Measurements from ENCODE around the gene C19orf44.
"Not testable (repeated sequence)": the region's sequence is repeated elsewhere in the genome, so short reads cannot be mapped to it uniquely, and the experiment has no call there.

C19orf44 gene

DNA sequence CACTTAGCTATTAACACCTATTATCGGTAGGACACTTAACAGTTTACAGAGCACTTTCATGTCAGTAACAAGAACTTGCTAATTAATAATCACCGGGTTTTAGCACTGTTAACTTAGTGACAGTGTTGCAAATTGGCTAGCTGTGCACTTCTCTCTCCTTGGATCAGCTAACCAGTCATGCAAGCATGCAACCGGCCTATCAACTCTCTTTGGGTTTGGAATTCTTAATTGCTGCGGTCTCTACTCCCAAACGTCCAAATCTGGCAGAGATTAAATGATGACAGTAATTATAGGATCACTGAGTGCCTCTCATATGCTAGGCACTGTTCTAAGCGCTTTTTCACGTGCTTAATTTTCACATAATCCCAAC, 25.7 kb upstream of the C19orf44 start:
- no peak for DNase-seq

DNA sequence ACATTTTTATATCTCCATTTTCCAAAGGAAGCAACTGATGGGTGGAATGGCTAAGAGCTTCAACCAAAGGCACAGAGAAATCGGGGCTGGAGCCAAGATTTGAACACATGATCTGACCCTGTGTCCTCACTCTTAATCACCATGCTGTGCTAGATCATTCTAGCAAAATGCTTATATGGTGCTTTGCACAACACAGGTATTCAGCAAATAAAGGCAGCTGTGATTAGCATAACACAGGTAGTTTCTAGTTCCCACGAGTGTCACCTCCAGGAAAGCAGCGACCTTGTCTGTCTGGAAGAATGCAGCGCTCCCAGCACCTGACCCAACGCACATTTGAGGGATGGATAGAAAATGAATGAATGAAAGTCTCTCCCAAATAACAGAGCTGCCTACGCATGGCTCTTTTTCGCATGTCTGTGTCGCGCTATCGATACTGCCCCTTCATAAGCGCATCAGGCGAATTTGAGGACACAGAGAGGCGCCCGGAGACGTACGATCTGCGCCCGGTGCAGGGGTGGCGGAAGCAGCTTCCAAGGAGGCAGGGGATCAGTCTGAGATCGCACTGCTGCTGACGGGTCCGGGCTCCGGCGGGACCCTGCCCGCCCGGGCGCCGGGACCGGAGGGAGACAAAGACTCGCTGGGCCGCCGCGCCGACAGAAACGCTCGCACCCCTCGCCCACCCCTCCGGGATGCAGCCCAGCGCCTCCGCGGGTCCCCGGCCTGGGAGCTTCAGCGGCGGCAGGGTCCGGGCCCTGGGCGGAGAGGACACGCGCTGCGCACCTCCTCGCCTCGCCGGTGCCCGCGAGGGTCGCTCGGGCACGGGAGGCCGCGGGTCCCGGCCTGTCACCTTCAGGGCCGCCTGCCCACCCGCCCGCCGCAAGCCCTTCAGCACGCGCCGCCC, 25.0 kb upstream of the C19orf44 start:
- no peak for DNase-seq

GRCh38 chr19:16472559-16472899, 23.7 kb upstream of the C19orf44 start:
- DNase-seq = not testable (repeated sequence)

DNA sequence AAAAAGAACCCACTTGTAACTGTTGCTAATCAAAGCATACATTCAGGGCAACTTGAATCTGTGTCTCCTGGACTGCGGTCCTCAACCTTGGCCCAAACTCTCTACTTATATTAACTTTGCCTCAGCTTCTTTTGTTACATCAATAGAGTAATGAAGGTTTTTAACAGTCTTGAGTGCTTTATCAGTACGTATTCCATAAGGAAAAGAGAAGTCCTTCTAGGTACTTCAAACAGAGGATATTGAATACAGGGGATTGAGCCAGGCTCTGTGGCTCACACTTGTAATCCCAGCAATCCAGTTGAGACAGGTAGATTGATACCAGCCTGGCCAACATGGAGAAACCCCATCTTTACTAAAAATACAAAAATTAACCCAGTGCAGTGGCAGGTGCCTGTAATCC, 23.2 kb upstream of the C19orf44 start:
- DNase-seq = no peak

DNA sequence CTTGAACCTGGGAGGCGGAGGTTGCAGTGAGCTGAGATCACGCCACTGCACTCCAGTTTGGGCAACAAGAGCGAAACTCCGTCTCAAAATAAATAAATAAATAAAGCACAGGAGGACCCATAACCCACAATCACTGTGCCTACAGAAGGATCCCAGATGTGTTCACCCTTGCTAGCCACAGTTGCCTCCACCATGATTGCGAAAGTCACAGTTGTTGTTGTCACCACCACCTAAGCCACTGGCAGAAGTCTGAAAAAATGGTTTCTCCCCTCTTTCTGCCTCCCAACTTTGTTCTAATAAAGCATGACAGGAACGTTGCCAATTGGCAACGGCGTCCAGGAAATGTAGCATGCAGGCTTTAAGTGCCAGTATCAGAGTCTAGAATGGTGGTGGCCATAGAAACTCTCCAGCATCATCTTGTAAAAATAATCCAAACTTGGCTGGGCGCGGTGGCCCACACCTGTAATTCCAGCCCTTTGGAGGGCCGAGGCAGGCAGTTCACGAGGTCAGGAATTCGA, 22.3 kb upstream of the C19orf44 start:
- DNase-seq = no peak

DNA sequence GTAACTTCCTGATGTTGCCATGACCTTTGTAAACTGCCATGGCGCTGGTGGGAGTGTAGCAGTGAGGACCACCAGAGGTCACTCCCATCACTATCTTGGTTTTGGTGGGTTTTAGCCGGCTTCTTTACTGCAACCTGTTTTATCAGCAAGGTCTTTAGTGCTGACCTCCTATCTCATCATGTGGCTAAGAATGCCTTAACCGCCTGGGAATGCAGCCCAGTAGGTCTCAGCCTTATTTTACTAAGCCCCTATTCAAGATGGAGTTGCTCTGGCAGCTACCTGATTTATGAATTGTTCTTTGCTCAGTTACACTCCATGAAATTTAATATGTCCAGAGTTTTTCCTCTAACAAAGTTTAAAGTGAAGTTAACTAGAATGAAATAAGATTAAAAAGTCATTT, 19.8 kb upstream of the C19orf44 start:
- DNase-seq = no peak

DNA sequence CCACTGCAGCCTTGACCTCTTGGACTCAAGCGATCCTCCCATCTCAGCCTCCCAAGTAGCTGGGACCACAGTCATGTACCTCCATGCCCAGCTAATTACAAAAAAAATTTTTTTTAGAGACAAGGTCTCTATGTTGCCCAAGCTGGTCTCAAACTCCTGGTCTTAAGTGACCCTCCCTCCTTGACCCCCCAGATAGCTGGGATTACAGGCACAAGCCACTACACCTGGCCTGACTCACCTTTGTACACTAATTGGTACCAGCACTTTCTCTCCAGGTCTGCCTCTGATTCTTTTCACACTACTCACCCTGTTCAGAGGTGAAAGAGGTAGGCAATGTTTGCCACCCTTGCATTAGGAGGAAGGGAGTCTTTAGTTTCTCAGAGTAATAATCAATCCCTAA, 18.9 kb upstream of the C19orf44 start:
- DNase-seq = no peak

DNA sequence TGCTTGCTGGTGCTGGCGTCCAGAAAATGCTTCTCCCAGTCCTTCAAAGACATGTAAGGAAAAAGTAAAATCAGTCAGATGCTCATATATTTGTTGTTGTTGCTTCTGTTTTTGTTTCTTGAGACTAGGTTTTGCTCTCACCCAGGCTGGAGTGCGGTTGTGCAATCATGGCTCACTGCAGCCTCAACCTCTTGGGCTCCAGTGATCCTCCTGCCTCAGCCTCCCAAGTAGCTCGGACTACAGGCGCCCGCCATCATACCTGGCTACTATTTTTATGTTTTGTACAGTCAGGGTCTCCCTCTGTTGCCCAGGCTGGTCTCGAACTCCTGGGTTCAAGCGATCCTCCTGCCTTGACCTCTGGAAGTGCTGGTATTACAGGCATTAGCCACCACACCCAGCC, 13.4 kb upstream of the C19orf44 start:
- DNase-seq = no peak

GRCh38 chr19:16486476-16486875, 9.7 kb upstream of the C19orf44 start:
- not testable (repeated sequence) for DNase-seq

- DNase-seq = no peak
Observed at GRCh38 chr19:16496613-16496983, 404 bp downstream of the C19orf44 start.

GRCh38 chr19:16497042-16497441, 848 bp downstream of the C19orf44 start:
- DNase-seq = no peak

DNA sequence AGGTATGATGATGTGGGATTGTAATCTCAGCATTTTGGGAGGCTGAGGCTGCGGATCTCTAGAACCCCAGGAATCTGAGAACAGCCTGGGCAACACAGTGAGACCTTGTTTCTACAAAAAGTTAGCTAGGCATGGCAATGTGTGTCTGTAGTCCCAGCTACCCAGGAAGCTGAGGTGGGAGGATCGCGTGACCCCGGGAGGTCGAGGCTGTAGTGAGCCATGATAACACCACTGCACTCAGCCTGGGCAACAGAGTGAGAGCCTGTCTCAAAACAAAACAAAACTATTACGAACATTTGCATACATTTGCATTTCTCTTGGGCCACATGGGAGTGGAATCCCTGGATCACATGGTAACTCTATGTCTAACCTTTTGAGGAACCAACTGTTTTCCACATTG, 1.6 kb downstream of the C19orf44 start:
- no peak for DNase-seq

DNA sequence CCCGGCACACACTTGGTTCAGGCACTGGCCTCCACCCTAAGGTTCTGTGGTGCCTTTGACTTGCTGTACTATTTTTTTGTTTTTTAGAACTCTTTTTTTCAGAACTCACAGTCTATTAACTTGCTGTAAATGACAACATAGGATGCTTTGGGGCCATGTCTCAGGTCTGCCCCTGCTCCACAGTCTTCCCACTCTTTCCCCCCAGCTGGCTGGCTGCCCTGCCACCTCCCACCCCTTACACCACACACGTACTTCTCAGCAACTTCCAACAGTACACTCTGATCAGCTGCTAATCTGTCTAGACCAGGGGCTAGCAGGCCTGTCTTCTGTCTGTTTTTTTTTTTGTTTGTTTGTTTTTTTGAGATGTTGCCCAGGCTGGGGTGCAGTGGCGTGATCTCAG, 8.1 kb downstream of the C19orf44 start:
- no peak for DNase-seq

DNA sequence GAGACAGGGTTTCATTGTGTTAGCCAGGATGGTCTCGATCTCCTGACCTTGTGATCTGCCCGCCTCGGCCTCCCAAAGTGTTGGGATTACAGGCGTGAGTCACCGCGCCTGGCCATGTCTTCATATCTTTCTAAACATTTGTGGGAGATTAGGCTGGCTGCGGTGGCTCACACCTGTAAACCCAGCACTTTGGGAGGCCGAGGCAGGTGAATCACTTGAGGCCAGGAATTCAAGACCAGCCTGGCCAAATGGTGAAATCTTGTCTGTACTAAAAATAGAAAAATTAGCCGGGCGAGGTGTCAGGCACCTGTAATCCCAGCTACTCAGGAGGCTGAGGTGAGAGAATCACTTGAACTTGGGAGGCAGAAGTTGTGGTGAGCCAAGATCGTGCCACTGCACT, 10.0 kb downstream of the C19orf44 start:
- not testable (repeated sequence) for DNase-seq

- DNase-seq = no peak
Observed at GRCh38 chr19:16506961-16507360, 10.8 kb downstream of the C19orf44 start.

- DNase-seq = no peak
Observed at GRCh38 chr19:16508546-16508945, 12.4 kb downstream of the C19orf44 start.

DNA sequence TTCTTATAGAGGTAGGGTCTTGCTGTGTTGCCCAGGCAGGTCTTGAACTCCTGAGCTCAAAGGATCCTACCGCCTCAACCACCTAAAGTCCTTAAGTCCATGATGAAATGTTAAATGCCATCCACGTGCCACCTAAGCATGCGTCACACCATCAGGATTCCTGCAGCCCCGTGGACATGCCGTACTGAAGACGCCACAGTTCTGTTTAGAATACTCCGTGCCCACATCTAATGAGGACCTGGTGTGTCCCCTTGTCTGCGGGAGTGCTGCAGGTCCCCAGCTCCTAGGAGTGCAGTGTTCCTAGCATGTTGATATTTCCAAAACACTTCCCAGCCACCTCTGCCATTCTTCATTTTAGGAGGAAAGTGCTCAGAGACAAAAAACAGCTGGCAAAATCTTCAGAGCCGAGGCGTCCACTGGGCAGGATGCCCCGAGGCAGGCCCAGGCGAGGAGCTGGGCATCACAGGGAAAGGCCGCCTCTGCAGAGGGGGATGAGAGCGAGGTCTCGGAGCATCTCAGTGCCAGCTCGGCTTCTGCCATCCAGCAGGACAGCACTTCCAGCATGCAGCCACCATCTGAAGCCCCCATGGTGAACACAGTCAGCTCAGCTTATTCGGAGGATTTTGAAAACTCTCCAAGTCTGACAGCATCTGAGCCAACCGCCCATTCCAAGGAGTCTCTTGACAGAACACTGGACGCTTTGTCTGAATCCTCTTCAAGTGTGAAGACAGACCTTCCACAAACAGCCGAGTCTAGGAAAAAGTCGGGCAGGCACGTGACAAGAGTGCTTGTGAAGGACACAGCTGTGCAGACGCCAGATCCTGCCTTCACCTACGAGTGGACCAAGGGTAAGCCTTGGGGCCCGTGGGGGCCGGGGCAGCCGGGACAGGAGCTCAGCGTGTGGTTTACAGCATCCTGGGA, 13.2 kb downstream of the C19orf44 start:
- DNase-seq = no peak

DNA sequence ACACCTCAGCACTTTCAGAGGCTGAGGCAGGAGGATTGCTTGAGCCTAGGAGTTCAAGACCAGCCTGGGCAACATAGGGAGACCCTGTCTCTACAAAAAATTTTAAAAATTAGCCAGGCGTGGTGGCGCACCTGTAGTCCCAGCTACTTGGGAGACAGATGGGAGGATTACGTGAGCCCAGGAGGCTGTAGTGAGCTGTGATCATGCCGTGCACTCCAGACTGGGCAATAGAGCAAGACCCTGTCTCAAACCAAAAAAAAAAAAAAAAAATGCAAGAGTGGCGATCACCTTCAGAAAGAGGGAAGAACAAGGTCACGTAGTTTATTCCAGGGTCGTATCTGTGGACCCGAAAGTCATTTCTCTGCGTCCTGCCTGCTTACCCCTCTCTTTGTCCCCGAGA, 16.4 kb downstream of the C19orf44 start:
- DNase-seq = not testable (repeated sequence)

DNA sequence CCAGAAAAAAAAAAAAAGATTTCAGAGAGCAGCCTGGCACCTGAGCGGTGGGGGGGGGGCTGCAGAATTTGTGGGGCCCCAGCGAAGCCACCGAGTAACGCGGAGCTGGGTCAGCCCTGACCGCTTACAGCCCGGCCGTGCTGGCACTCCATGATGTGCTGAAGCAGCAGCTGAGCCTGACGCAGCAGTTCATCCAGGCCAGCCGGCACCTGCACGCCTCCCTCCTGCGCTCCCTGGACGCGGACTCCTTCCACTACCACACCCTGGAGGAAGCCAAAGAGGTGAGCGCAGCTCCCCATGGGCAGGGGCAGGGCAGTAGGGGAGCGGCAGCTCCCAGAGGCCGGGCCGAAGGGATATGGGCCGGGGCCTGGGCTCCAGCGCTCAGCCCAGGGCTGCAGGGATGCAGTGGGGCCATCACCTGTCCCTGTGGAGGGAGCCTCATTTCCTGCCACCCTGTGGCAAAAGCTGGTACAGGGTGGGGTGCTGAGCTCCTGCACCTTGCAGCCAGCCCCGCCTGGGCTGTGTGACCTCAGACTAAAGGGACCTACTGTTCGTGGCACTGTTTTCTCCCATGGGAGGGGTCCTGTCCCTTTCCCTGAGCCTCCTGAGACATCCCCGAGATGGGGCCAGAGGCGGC, 18.3 kb downstream of the C19orf44 start:
- no peak for DNase-seq

DNA sequence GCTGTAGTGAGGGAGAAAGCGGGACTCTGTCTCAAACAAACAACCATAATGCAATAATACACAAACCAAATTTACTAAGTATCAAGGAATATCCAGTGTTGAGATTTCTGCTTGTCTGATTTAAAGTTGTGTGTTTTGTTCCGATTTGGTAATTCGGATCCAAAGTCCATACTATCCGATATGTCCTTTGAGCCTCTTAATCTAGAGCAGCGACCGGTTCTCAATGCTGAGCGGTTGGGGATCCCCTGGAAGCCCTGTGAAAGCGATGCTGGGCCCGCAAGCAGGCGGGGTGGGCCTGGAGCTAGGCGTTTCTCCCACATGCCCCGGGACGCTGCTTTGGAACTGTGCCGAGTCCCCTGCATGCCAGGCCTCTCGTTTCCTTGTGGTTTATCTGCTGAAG, 20.2 kb downstream of the C19orf44 start:
- no peak for DNase-seq

GRCh38 chr19:16516923-16517610, 20.9 kb downstream of the C19orf44 start:
- DNase-seq = no peak

GRCh38 chr19:16518061-16518460, 21.9 kb downstream of the C19orf44 start:
- DNase-seq = no peak

All from effector CD4-positive, alpha-beta T cell (primary cell).